GM23248 (cell line): ENCODE data around the gene CST4. TPM values are rescaled to one million over a fixed set of nuclear protein-coding genes. Genes with fewer than 3 reads are reported as not detected.
"Not testable (repeated sequence)": the region's sequence is repeated elsewhere in the genome, so short reads cannot be mapped to it uniquely, and the experiment has no call there.

ENCODE experiments used
- DNase-seq: peaks from one replicate; pipeline ENCODE4 v3.0.0-alpha.2; 2015
- H2AFZ ChIP-seq: fragments of 200-600 bp; sonication (generic); 2 replicates; pipeline ENCODE4 v1.6.1; 2016; ENCODE audit warnings: antibody characterized with exemption
- H3F3A ChIP-seq: fragments of 200-600 bp; sonication (generic); 2 replicates; pipeline ENCODE4 v1.6.1; 2016; ENCODE audit warnings: mild to moderate bottlenecking, antibody characterized with exemption, mixed run types; ENCODE audit not compliant: insufficient read depth
- H3K27ac ChIP-seq: fragments of 200-600 bp; sonication (generic); 2 replicates; pipeline ENCODE4 v1.5.1; 2016; ENCODE audit warnings: mild to moderate bottlenecking
- H3K27me3 ChIP-seq: fragments of 200-600 bp; sonication (generic); replicated peaks from 2 replicates; pipeline ENCODE4 v1.6.1; 2016; ENCODE audit warnings: mild to moderate bottlenecking; ENCODE audit not compliant: insufficient read depth
- H3K36me3 ChIP-seq: fragments of 200-600 bp; sonication (generic); 2 replicates; pipeline ENCODE4 v1.6.1; 2016; ENCODE audit warnings: low read depth, mild to moderate bottlenecking
- H3K4me1 ChIP-seq: fragments of 200-600 bp; sonication (generic); 2 replicates; pipeline ENCODE4 v1.6.1; 2016; ENCODE audit warnings: mild to moderate bottlenecking; ENCODE audit not compliant: insufficient read depth
- H3K4me2 ChIP-seq: fragments of 200-600 bp; sonication (generic); one replicate; pipeline ENCODE4 v1.6.1; 2016; ENCODE audit warnings: mild to moderate bottlenecking; ENCODE audit not compliant: unreplicated experiment
- H3K4me3 ChIP-seq: fragments of 200-600 bp; sonication (generic); 2 replicates; pipeline ENCODE4 v1.5.1; 2016; ENCODE audit warnings: mild to moderate bottlenecking
- H3K79me2 ChIP-seq: fragments of 200-600 bp; sonication (generic); 2 replicates; pipeline ENCODE4 v1.6.1; 2016; ENCODE audit warnings: mild to moderate bottlenecking; ENCODE audit not compliant: insufficient read depth
- H3K9ac ChIP-seq: fragments of 200-600 bp; sonication (generic); 2 replicates; pipeline ENCODE4 v1.6.1; 2016; ENCODE audit warnings: mild to moderate bottlenecking
- H3K9me2 ChIP-seq: fragments of 200-600 bp; sonication (generic); 2 replicates; pipeline ENCODE4 v1.6.1; 2016; ENCODE audit warnings: mixed run types, mild to moderate bottlenecking, moderate library complexity; ENCODE audit not compliant: insufficient read depth
- H3K9me3 ChIP-seq: fragments of 200-600 bp; sonication (generic); one replicate; pipeline ENCODE4 v1.6.1; 2017; ENCODE audit warnings: low read depth
- H4K20me1 ChIP-seq: fragments of 200-600 bp; sonication (generic); 2 replicates; pipeline ENCODE4 v1.6.0; 2016; ENCODE audit not compliant: insufficient read depth
- EZH2 ChIP-seq: fragments of 200-600 bp; sonication (generic); IDR thresholded peaks from 2 replicates; pipeline ENCODE4 v1.6.1; 2018; ENCODE audit warnings: antibody characterized with exemption, mild to moderate bottlenecking; ENCODE audit not compliant: insufficient read depth, poor library complexity, severe bottlenecking
- EZH2phosphoT487 ChIP-seq: fragments of 200-600 bp; sonication (generic); IDR thresholded peaks from 2 replicates; pipeline ENCODE4 v1.6.1; 2018; ENCODE audit warnings: antibody characterized with exemption, moderate library complexity, mild to moderate bottlenecking, low read depth; ENCODE audit not compliant: insufficient read depth
- whole genome bisulfite sequencing, 2 experiments: methylation state at CpG; one replicate each; pipeline ENCODE4 v1.1.6; 2015 to 2017; ENCODE audit warnings: low lambda C conversion rate in 2 of 2, low coverage in 1 of 2; ENCODE audit errors: missing lambda C conversion rate in 2 of 2; 5-methylcytosine and 5-hydroxymethylcytosine counted together
- in situ Hi-C: fragments of 300-500 bp; cut with MboI; formaldehyde crosslinking; loops from 2 replicates; pipeline ENCODE4 v1.15.0; 2020
- polyA plus RNA-seq: library from polyadenylated mRNA; unstranded; fragments of >200 nt; fragmentation: Nextera tagmentation; extraction: Ambion mirVana; gene quantifications from 2 replicates; pipeline ENCODE4 v1.2.1, GENCODE V29; 2016
- total RNA-seq: library from RNA; depleted of rRNA; stranded (reverse); fragments of >200 nt; shearing (Covaris generic); gene quantifications from 2 replicates; pipeline ENCODE4 v1.2.3, GENCODE V29; 2014

CST4 gene
- total and polyA plus RNA-seq, 2 experiments from 2014 or later: not detected

DNA sequence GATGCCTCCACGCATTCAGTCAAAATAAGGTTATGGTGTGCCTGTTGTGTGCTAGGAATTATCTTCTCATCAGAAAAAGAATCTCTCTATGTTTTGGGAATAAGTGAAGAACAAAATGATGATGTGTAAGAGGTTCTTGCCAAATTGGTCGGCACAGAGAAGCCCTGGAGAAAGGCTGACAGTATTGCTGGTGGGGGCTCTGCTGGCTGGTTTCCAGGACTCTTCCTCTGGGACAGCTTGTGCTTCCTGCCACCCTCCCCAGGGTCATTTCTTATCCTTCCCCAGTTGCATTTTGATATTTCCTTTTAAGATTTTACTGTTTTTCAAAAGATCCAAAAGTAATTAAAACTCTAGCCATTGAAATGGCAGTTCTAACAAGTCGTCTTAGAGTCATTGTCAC lies 22.1 kb downstream of the CST4 start:
- Histone ChIP-seq H3F3A (no peaks in the 10 kb centered on the region), H3K4me3 (no peak overlapping the region), H3K27me3 (no peaks in the 10 kb centered on the region), H4K20me1 (no peaks in the 10 kb centered on the region), H3K9me3 (no peaks in the 10 kb centered on the region), H3K9me2 (no peaks in the 10 kb centered on the region), H3K4me2 (no peak overlapping the region), H3K36me3 (no peaks in the 10 kb centered on the region), H3K27ac (no peak overlapping the region), H3K9ac (no peak overlapping the region), H3K79me2 (no peaks in the 10 kb centered on the region), H2AFZ (no peak overlapping the region), H3K4me1 (no peaks in the 10 kb centered on the region)
- WGBS, 2 experiments: 48 to 51% methylated on average over 3 of the region's 3 CpGs
- TF ChIP-seq EZH2: no peak
- no peak for TF ChIP-seq EZH2phosphoT487
- DNase-seq: no peak
- in situ Hi-C loops: no loop called here

DNA sequence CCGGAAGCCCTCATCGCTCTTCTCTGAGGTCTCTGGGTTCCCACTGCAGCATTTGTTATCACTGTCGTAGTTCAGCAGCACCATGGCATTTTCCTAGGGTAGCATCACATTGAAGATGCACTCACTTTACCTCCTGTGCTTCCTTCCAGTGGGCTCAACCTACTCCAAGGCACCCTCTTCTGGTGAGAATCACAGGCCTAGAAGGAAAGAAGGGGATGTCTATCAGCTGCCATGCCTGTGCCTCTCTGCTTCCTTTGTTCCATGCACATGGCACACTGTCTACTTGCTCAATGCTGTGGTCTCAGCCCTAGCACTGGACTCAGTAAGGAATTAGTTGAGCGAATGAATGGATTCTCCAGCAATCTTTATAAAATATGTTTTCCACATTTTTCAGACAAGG lies 22.6 kb downstream of the CST4 start:
- H3K27me3 ChIP-seq: no peaks in the 10 kb centered on the region
- DNase-seq: no peak
- H3F3A ChIP-seq: no peaks in the 10 kb centered on the region
- no peaks in the 10 kb centered on the region for H3K36me3 ChIP-seq
- no peaks in the 10 kb centered on the region for H3K79me2 ChIP-seq
- H3K9me3 ChIP-seq: no peaks in the 10 kb centered on the region
- in situ Hi-C loops: no loop called here
- no peaks in the 10 kb centered on the region for H3K4me1 ChIP-seq
- no peaks in the 10 kb centered on the region for H3K9me2 ChIP-seq
- no peak overlapping the region for H2AFZ ChIP-seq
- H4K20me1 ChIP-seq: no peaks in the 10 kb centered on the region
- H3K4me3 ChIP-seq: no peak overlapping the region
- 84% methylated on average over 3 to 4 of the region's 4 CpGs for WGBS, 2 experiments
- no peak overlapping the region for H3K4me2 ChIP-seq
- no peak overlapping the region for H3K9ac ChIP-seq
- H3K27ac ChIP-seq: no peak overlapping the region
- TF ChIP-seq EZH2 (no peak), EZH2phosphoT487 (no peak)

DNA sequence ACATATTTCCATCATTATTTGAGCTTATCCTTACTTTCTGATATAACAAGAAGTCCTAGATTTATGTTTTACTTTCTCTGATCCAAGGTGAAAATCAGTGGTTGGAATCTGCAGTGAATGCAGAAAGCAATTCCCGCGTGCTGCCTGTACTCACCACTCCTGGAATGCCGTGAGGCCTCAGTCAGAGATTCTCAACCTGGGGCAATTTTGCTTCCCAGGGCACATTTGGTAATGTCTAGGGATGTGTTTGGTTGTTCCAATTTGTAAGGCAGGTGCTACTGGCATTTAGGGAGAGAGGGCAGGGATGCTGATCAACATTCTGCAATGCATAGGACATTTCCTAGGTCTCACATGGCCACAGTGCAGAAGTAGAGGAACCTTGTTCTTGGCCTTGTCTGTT lies 23.9 kb downstream of the CST4 start:
- DNase-seq: no peak
- no peak overlapping the region for H3K4me2 ChIP-seq
- TF ChIP-seq EZH2phosphoT487: no peak
- TF ChIP-seq EZH2: no peak
- no peak overlapping the region for H2AFZ ChIP-seq
- no peaks in the 10 kb centered on the region for H3K9me2 ChIP-seq
- no peaks in the 10 kb centered on the region for H4K20me1 ChIP-seq
- 95 to 100% methylated on average over 3 of the region's 3 CpGs for WGBS, 2 experiments
- no peaks in the 10 kb centered on the region for H3K79me2 ChIP-seq
- H3K9me3 ChIP-seq: no peaks in the 10 kb centered on the region
- H3F3A ChIP-seq: no peaks in the 10 kb centered on the region
- H3K27ac ChIP-seq: no peak overlapping the region
- no peaks in the 10 kb centered on the region for H3K36me3 ChIP-seq
- no peak overlapping the region for H3K4me3 ChIP-seq
- in situ Hi-C loops: no loop called here
- no peaks in the 10 kb centered on the region for H3K4me1 ChIP-seq
- no peak overlapping the region for H3K9ac ChIP-seq
- no peaks in the 10 kb centered on the region for H3K27me3 ChIP-seq

DNA sequence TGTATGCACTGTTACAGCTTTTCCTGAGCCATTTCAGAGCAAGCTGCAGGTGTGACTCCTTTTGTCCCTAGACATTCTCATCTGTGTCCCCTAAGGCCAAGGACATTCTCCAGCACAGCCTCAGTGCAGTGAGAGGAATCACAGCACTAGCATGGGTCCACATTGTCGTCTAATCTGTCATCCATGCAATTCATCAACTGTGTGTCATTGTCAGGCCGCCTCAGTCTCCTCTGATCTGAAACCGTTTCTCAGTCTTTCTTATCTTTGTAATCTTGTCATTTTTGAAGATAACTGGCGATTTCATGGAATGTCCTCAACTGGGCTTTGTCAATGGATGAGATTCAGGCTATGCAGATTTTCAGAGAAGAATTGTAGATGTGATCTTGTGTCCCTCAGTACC lies 24.8 kb downstream of the CST4 start:
- H3K27me3 ChIP-seq, H3K27ac ChIP-seq, H3K79me2 ChIP-seq, H3K9me2 ChIP-seq, H3K4me2 ChIP-seq, H2AFZ ChIP-seq, H3K4me1 ChIP-seq, H3F3A ChIP-seq, H3K4me3 ChIP-seq, H3K9ac ChIP-seq, DNase-seq, H4K20me1 ChIP-seq, H3K9me3 ChIP-seq, in situ Hi-C loops, H3K36me3 ChIP-seq: not testable (repeated sequence)
- WGBS, 2 experiments: 71 to 73% methylated on average over 4 of the region's 4 CpGs

DNA sequence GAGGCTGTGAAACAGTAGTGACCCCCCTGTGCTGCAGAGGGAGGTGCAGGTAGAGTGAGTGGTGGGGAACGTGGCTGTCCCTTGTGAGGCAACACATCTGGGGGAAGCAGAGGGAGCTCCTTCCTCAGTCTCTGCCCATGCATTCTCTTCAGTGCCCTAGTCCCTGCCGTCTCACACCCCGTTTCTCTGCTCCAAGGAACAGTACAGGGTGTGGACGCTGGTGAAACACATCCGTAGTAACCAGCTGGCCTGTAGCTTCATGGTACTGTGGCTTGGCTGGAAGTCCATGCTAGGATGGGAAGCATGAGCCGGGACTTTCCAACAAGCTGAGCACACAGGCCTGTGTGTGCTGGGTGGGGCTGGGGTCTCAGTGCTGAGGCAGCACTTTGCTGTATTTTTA lies 25.7 kb downstream of the CST4 start:
- H3K4me3 ChIP-seq: no peak overlapping the region
- H3K9me2 ChIP-seq: no peaks in the 10 kb centered on the region
- H3K36me3 ChIP-seq: no peaks in the 10 kb centered on the region
- H3K9me3 ChIP-seq: no peaks in the 10 kb centered on the region
- no peak overlapping the region for H3K4me2 ChIP-seq
- H2AFZ ChIP-seq: no peak overlapping the region
- TF ChIP-seq EZH2 (no peak), EZH2phosphoT487 (no peak)
- in situ Hi-C loops: no loop called here
- WGBS, 2 experiments: 11% methylated on average over 6 of the region's 6 CpGs
- H3K27me3 ChIP-seq: no peaks in the 10 kb centered on the region
- no peak overlapping the region for H3K27ac ChIP-seq
- H3F3A ChIP-seq: no peaks in the 10 kb centered on the region
- H3K4me1 ChIP-seq: no peaks in the 10 kb centered on the region
- H3K9ac ChIP-seq: no peak overlapping the region
- no peaks in the 10 kb centered on the region for H4K20me1 ChIP-seq
- DNase-seq: no peak
- no peaks in the 10 kb centered on the region for H3K79me2 ChIP-seq
